CD4-positive, alpha-beta T cell (primary cell): Measurements from ENCODE around the gene DAB2. TPM values are rescaled to one million over a fixed set of nuclear protein-coding genes. Genes with fewer than 3 reads are reported as not detected.

Experiments used
- ATAC-seq: fragments of 200-7000 bp; cut with Tn5 transposase; one replicate; pipeline ENCODE4 v1.10.0; 2022; ENCODE audit warnings: mild to moderate bottlenecking; ENCODE audit not compliant: poor library complexity
- CTCF ChIA-PET: fragments of 350-600 bp; sonication (Branson Sonifier 250); formaldehyde crosslinking; loops from one replicate; lab custom pipeline; 2021; ENCODE audit warnings: antibody characterized with exemption, inconsistent platforms; lab: Charles Lee
- POLR2A ChIA-PET: fragments of 350-600 bp; sonication (Branson Sonifier 250); formaldehyde crosslinking; loops from one replicate; lab custom pipeline; 2021; ENCODE audit warnings: antibody characterized with exemption, inconsistent platforms; lab: Charles Lee
- DNase-seq, 14 experiments: peaks; one replicate each; pipeline ENCODE4 v3.0.0-alpha.2; 2013 to 2020; ENCODE audit warnings: mixed read lengths in 2 of 14
- H3K27ac ChIP-seq, 2 donors: one replicate each; pipeline versions ENCODE4 v1.5.1 to v1.7.0; 2013; ENCODE audit warnings: low read length in 2 of 2, low read depth in 1 of 2, mild to moderate bottlenecking in 1 of 2
- H3K27me3 ChIP-seq, 2 experiments: 1 replicate in 1 of 2; 2 replicates in 1 of 2; pipeline versions ENCODE4 v1.6.1 to v1.7.0; 2013; ENCODE audit warnings: low read length in 2 of 2, control low read depth in 1 of 2, mild to moderate bottlenecking in 1 of 2, moderate library complexity in 1 of 2; ENCODE audit not compliant: insufficient read depth in 2 of 2, control insufficient read depth in 1 of 2
- H3K36me3 ChIP-seq: one replicate; pipeline ENCODE4 v1.6.1; 2013; ENCODE audit warnings: low read length, control low read depth; ENCODE audit not compliant: insufficient read depth
- H3K4me1 ChIP-seq: one replicate; pipeline ENCODE4 v1.6.1; 2013; ENCODE audit warnings: low read length, control low read depth; ENCODE audit not compliant: insufficient read depth
- H3K4me3 ChIP-seq: one replicate; pipeline ENCODE4 v1.5.1; 2013; ENCODE audit warnings: mild to moderate bottlenecking, low read length, moderate library complexity
- H3K9me3 ChIP-seq, 2 experiments: 1 replicate in 1 of 2; 2 replicates in 1 of 2; pipeline versions ENCODE4 v1.6.1 to v1.7.0; 2013; ENCODE audit warnings: low read length in 2 of 2, mild to moderate bottlenecking in 2 of 2, control low read depth in 1 of 2, moderate library complexity in 1 of 2; ENCODE audit not compliant: control insufficient read depth in 1 of 2, insufficient read depth in 1 of 2
- H3K27ac Mint-ChIP-seq: one replicate; pipeline ENCODE4 v1.8.0; 2020; ENCODE audit warnings: mixed read lengths
- H3K27me3 Mint-ChIP-seq: one replicate; pipeline ENCODE4 v1.8.0; 2021; ENCODE audit warnings: mixed read lengths
- H3K36me3 Mint-ChIP-seq: one replicate; pipeline ENCODE4 v1.8.0; 2021; ENCODE audit warnings: low read depth, mixed read lengths
- H3K4me1 Mint-ChIP-seq: one replicate; pipeline ENCODE4 v1.8.0; 2021; ENCODE audit warnings: low read depth, mixed read lengths
- H3K4me3 Mint-ChIP-seq: one replicate; pipeline ENCODE4 v1.8.0; 2020; ENCODE audit warnings: mild to moderate bottlenecking, mixed read lengths
- H3K9me3 Mint-ChIP-seq: one replicate; pipeline ENCODE4 v1.8.0; 2020; ENCODE audit warnings: mixed read lengths
- CTCF ChIP-seq: fragments of 200-600 bp; IDR thresholded peaks from one replicate; pipeline ENCODE4 v1.8.0; 2022; ENCODE audit warnings: antibody characterized with exemption, mild to moderate bottlenecking
- intact Hi-C, 2 experiments: fragments of 100-400 bp; cut with DNase I in 1 of 2; cut with micrococcal nuclease in 1 of 2; formaldehyde crosslinking; loops; one replicate each; pipeline versions ENCODE4 v1.15.1 to v1.9.0; 2023 to 2025; cut with DNase I, micrococcal nuclease
- total RNA-seq, 174 experiments: library from RNA in 2 of 174; stranded (reverse) in 2 of 174; gene quantifications; one replicate each; pipeline ENCODE4 v1.2.3 and lab custom pipeline; 2021 to 2026

Gene DAB2
- total RNA-seq, 2 experiments from 2014 or later = 0.31 to 0.47 TPM

DNA sequence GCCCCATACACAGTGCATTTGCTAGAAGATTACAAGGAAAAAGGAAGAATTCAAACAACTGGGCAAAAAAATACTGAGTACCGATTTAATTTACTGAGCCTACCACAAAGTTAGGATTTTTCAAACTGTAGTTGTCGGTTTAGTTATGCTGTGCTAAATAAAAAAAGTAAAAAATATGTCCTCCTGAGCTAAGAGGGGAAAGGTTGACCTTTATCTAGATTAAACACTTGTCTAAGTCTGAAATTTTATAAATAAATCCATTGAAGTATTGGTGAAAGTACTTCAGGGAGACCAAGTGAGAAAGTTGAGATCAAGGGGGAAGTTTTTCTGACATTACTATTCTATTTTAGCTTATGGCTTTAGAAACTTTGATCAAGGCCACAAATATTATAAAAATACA, 19.1 kb upstream of the DAB2 start:
- TF ChIP-seq CTCF = no peak
- Histone ChIP-seq H3K36me3 (no peaks in the 10 kb centered on the region), H3K4me3 (no peak overlapping the region), H3K4me1 (no peaks in the 10 kb centered on the region), H3K27me3 (no peaks in the 10 kb centered on the region), H3K9me3 (no peaks in the 10 kb centered on the region), H3K27ac (no peak overlapping the region)
- ATAC-seq (no peak), DNase-seq (no peak)
- Mint-ChIP-seq H3K27me3 (peaks cover 6% of the 10 kb centered on the region), H3K27ac (no peak overlapping the region), H3K36me3 (no peaks in the 10 kb centered on the region), H3K4me3 (no peak overlapping the region), H3K4me1 (no peaks in the 10 kb centered on the region), H3K9me3 (no peaks in the 10 kb centered on the region)
- intact Hi-C loops = no loop called here
- CTCF ChIA-PET = no interaction called here
- POLR2A ChIA-PET = no interaction called here

DNA sequence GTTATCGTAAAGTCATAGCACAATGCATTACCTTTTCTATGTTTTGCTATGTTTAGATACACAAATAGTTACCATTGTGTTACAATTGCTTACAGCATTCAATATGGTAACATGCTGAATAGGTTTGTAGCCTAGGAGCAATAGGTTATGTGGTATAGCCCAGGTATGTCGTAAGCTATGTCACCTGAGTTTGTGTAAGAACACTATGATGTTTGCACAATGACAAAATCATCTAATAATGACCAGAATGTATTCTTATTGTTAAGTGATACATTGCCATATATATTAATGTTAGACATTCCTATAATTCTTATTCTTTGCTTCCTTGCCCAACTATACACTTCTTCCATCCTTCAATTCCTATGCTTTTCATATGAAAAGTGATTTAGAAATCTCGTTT, 18.2 kb upstream of the DAB2 start:
- POLR2A ChIA-PET = no interaction called here
- ATAC-seq (no peak), DNase-seq (no peak)
- Histone ChIP-seq H3K4me3 (no peak overlapping the region), H3K9me3 (no peaks in the 10 kb centered on the region), H3K36me3 (no peaks in the 10 kb centered on the region), H3K27ac (no peak overlapping the region), H3K27me3 (no peaks in the 10 kb centered on the region), H3K4me1 (no peaks in the 10 kb centered on the region)
- intact Hi-C loops = no loop called here
- H3K4me1 Mint-ChIP-seq = no peaks in the 10 kb centered on the region
- no peak overlapping the region for H3K27ac Mint-ChIP-seq
- no peak overlapping the region for H3K4me3 Mint-ChIP-seq
- CTCF ChIA-PET = no interaction called here
- no peaks in the 10 kb centered on the region for H3K9me3 Mint-ChIP-seq
- H3K36me3 Mint-ChIP-seq = no peaks in the 10 kb centered on the region
- no peak for TF ChIP-seq CTCF
- H3K27me3 Mint-ChIP-seq = peaks cover 6% of the 10 kb centered on the region

GRCh38 chr5:39441838-39442237, 17.1 kb upstream of the DAB2 start:
- H3K27me3 ChIP-seq = no peaks in the 10 kb centered on the region
- DNase-seq (no peak), ATAC-seq (no peak)
- H3K9me3 ChIP-seq = no peaks in the 10 kb centered on the region
- peaks cover 12% of the 10 kb centered on the region for H3K27me3 Mint-ChIP-seq
- H3K4me3 ChIP-seq = no peak overlapping the region
- intact Hi-C loops = no loop called here
- POLR2A ChIA-PET = no interaction called here
- CTCF ChIA-PET = no interaction called here
- H3K4me1 Mint-ChIP-seq = no peaks in the 10 kb centered on the region
- H3K4me1 ChIP-seq = no peaks in the 10 kb centered on the region
- H3K36me3 ChIP-seq = no peaks in the 10 kb centered on the region
- TF ChIP-seq CTCF = no peak
- no peak overlapping the region for H3K4me3 Mint-ChIP-seq
- no peak overlapping the region for H3K27ac Mint-ChIP-seq
- H3K36me3 Mint-ChIP-seq = no peaks in the 10 kb centered on the region
- no peak overlapping the region for H3K27ac ChIP-seq
- no peaks in the 10 kb centered on the region for H3K9me3 Mint-ChIP-seq
